ENCODE data around the gene DLGAP4. TPM values are rescaled to one million over a fixed set of nuclear protein-coding genes. Genes with fewer than 3 reads are reported as not detected.

The DLGAP4 gene
- total and polyA plus RNA-seq, 2 of the 8 experiments (the other 6 are each of a cell fraction or from before 2014, with no cell fraction given) = 41.2 to 57.2 TPM

- H3K9me3 ChIP-seq (ENCODE audit: insufficient read depth in 2 of 2, low read depth in 1 of 2, low read length in 1 of 2) = no peaks in the 10 kb centered on the region
- no peak overlapping the region for H2BK5ac ChIP-seq (ENCODE audit: low read depth, low read length)
- H4K20me1 ChIP-seq (replicated peaks in 1 of 2; ENCODE audit: control insufficient read depth in 1 of 2, insufficient read depth in 2 of 2, low read length in 2 of 2) = peaks cover 0 to 1% of the 10 kb centered on the region in 2 experiments
- no peaks in the 10 kb centered on the region for H3K23me2 ChIP-seq (ENCODE audit: low read depth, low read length)
- TF ChIP-seq SIN3A (conservative IDR thresholded peaks at IDR 0.05 in 1 of 2, IDR thresholded peaks at IDR 0.05 in 1 of 2; ENCODE audit: low read depth in 1 of 2, low read length in 2 of 2) = no peak
- TF ChIP-seq CTCF (IDR thresholded peaks at IDR 0.05; ENCODE audit: control extremely low read depth in 1 of 3, insufficient read depth in 1 of 3, low read depth in 1 of 3, low read length in 3 of 3) = peak in 1 of 3 experiments; percentile 11; a peak in 1 of 4 replicates
- CTCF ChIA-PET (ENCODE audit: partially characterized antibody) = interaction anchor here (0.6 to 4.3 kb wide), 3 partner anchors 16 to 203 kb away, joined by 3 to 17 read pairs (median 3); no protein-coding TSS in a partner anchor
- DNase-seq (ENCODE audit: low read depth in 1 of 2, low spot score in 2 of 2) = no peak
- FAIRE-seq = no peak
- H3K18ac ChIP-seq (ENCODE audit: extremely low read depth, low read length) = no peak overlapping the region
- no peak overlapping the region for H2BK20ac ChIP-seq (ENCODE audit: low read length)
- no peak overlapping the region for H2BK15ac ChIP-seq (ENCODE audit: low read length)
- no peak overlapping the region for H4K5ac ChIP-seq (ENCODE audit: insufficient read length, low read depth, low read length)
- no peak overlapping the region for H2AK5ac ChIP-seq (ENCODE audit: low read depth, low read length)
- H3K56ac ChIP-seq (replicated peaks; ENCODE audit: insufficient read length, low read depth, low read length) = no peak overlapping the region
- no peak overlapping the region for H3K9ac ChIP-seq (replicated peaks in 1 of 4; ENCODE audit: extremely low read depth in 1 of 4, low read depth in 3 of 4, low read length in 3 of 4)
- H2AFZ ChIP-seq (ENCODE audit: low read length) = no peak overlapping the region
- no peak overlapping the region for H4K91ac ChIP-seq (replicated peaks; ENCODE audit: insufficient read length, low read length)
- H4K8ac ChIP-seq (ENCODE audit: extremely low read depth, insufficient read depth, low read length) = no peak overlapping the region; the same call in 1 of the 2 replicates
- H3K23ac ChIP-seq (ENCODE audit: insufficient read length) = no peak overlapping the region
- POLR2A ChIA-PET (ENCODE audit: partially characterized antibody) = interaction anchor here (0.6 kb wide), 1 partner anchor 327 kb away, joined by 3 read pairs; no protein-coding TSS in a partner anchor
- no peak overlapping the region for H3K14ac ChIP-seq (ENCODE audit: insufficient read length)
- H3K79me2 ChIP-seq (ENCODE audit: control insufficient read depth in 1 of 2, insufficient read depth in 2 of 2, low read length in 2 of 2) = no peaks in the 10 kb centered on the region
- no peak overlapping the region for H2BK12ac ChIP-seq (ENCODE audit: low read depth, low read length)
- no peaks in the 10 kb centered on the region for H3K79me1 ChIP-seq (ENCODE audit: low read depth, low read length)
- no peaks in the 10 kb centered on the region for H3K36me3 ChIP-seq (ENCODE audit: control insufficient read depth in 2 of 4, insufficient read depth in 4 of 4, low read length in 3 of 4)
- no peaks in the 10 kb centered on the region for H3K4me1 ChIP-seq (replicated peaks in 1 of 4; ENCODE audit: control insufficient read depth in 3 of 4, insufficient read depth in 4 of 4, low read length in 3 of 4)
- H3K27ac ChIP-seq (ENCODE audit: low read depth, low read length) = no peak overlapping the region
- no peak overlapping the region for H2BK120ac ChIP-seq (replicated peaks; ENCODE audit: low read depth, low read length)
- no peak overlapping the region for H3K4me2 ChIP-seq (ENCODE audit: insufficient read depth in 1 of 2, low read depth in 2 of 2, low read length in 2 of 2)
- no peak overlapping the region for H3K4ac ChIP-seq (replicated peaks; ENCODE audit: insufficient read length, low read depth, low read length)
- no peak overlapping the region for H3K4me3 ChIP-seq (ENCODE audit: extremely low read depth in 1 of 4, insufficient read depth in 2 of 4, low read depth in 3 of 4, low read length in 4 of 4)
- 92% methylated on average over 3 of the region's 3 CpGs; no CpG with 5 or more reads in 1 of the 2 experiments for WGBS, 2 experiments (ENCODE audit: extremely low coverage in 1 of 2, insufficient coverage in 1 of 2, insufficient read length in 1 of 2, insufficient replicate concordance in 2 of 2, low coverage in 1 of 2, low lambda C conversion rate in 2 of 2, missing lambda C conversion rate in 1 of 2)
- H3K27me3 ChIP-seq (replicated peaks in 1 of 4; ENCODE audit: control insufficient read depth in 3 of 4, extremely low read depth in 1 of 4, insufficient read depth in 3 of 4, low read length in 3 of 4) = no peaks in the 10 kb centered on the region; a peak in 1 of 7 replicates
Measured at GRCh38 chr20:36415475-36416002, 109.4 kb downstream of the DLGAP4 start.

Data from H1 (cell line).